Stimulated activated CD4-positive, alpha-beta T cell treated with anti-CD3 and anti-CD28 coated beads, Interleukin-4, amount 100 ng/mL, for 4 hours (primary cell): ENCODE results near the gene DPYSL3.

Source experiments
- DNase-seq, 2 experiments: peaks; one replicate each; pipeline ENCODE4 v3.0.0-alpha.2; 2020

DPYSL3 gene

DNA sequence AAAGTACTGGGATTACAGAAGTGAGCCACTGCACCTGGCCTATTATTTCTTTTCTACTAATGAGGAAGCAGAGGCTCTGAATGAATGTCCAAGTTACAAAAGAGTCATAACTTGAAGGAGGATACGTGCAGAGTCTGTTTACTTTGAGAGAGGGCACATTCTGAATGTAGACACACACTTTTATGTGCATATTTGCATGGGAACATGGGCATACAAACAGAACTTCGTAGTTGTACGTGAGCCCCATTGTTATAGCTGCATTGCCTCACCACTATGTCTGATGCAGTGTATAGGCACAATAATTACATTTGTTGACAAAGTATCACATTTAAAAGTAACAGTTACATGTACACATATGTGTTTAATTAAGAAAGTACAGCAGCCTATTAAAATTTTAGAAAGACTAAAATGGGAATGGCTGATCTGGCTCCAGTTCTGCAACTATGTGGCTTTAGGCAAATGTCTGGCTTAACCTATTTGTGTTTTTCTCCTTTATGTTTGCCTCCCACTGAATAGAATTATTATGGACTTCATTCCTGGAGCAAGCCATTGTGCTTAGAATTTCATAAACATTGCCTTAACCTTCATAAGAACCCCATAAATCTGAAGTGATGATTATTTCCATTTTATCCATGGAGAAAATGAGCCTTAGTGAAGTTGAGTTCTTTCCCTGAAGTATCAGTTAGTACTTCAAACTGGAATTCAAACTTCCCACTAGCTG is 3.0 kb upstream of the DPYSL3 start:
- no peak for DNase-seq

DNA sequence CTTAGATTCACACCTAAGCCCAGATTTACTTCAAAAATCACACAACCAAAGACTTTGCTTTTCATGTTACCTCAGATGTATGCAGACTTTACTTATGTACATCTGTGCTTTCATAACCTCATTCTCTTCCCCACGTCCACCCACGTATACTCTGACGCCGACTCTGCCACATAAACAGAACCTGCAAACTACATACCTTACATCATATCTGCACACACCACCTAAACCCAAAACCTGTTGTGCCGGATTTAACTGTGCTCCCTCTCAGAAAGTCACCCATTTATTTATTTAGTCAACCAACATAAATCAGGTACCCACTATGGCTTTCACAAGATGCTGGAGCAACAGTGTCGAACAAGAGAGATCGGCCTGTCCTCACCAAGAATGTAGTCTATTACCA is 1.0 kb upstream of the DPYSL3 start:
- DNase-seq = no peak

DNA sequence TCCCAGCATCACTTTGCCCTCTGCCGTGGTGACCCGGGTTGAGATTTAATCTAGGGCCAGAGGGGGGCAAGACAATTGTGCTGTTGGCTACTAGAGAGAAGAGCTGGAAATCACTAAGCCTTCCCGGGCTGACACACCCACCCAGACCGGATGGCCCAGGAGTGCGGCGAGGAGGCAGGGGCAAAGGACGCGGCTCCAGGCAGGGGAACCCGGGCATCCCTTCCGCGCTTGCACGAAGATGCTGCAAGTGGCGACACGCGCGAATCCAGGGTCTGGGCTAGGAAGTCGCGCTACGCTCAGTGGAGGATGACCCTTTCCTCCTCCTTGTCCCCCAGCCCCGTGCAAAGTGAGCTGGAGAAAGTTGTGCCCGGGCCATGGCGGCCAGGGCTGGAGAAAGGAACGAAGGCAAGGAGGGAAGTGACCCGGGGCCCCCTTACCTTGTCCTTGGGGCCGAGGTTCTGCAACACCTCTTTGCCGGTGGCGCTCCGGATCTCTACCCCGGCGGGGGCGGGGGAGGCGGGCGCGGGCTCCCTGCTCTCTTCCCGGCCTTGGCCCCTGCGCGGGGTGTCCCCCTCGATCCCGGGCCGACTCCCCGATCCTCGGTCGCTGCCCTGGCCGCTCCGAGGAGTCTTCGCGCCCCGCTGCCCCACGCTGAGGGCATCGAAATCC is 693 bp downstream of the DPYSL3 start:
- no peak for DNase-seq

DNA sequence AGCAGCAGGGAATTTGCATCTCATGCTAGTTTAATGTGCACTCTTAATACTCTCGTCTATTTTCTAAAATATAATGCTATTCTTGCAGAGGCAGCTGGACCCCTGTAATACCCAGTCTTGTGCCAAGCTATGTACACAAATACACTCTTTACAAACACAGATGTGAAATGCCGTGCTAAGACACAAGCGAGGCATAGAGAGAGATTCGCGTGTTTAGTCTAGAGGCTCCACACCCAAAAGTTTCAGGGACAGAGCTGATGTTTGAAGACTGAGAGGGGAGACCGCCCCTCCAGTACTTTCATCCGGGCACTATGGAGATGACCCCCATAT is 1.2 kb downstream of the DPYSL3 start:
- no peak for DNase-seq

DNA sequence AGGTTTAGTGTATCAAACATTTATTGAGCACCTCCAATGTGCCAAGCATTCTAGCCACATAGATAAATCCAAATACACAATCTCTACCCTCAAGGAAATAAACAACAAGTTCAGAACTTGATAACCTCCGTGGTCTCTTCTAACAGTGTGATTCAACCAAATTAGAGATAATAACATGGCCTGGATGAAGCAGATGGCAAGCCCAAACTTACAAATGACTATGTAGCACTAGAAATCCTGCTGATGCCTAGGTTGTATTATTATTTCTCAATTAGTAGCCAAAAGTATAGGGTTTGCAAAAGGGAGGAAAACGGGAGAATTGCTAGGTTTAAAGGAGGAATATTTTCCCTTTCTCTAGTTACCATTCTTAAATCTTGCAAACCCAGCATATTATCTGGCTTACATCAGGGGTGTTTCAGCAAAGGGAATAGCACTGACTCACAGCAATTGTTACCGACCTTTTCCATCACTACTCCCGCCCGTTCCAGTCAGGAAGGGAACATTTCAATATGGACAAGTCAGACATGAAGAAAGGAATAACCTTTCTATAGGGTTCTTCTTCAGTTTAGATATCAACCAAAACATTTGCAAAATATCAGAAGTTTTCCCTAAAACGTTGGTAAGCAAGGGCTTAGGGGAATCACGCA is 2.3 kb downstream of the DPYSL3 start:
- no peak for DNase-seq

DNA sequence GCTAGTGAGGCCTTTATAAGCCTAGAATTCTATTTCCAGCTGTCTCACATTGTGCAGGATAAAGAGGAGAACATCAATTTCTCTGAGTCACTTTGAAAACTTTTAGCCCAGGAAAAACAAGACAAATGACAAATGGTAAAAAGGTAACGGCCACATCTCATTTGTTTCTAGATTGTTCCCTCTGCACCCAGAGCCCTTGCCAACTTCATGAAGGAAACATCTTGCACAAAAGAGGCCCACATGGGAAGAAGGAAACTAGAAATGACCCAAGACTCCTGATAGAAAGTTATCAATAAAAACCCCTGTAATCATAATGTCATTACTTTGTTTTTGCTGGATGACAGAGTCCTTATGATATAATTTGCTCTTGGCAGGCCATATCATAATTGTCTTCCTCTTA is 5.3 kb downstream of the DPYSL3 start:
- DNase-seq = no peak

DNA sequence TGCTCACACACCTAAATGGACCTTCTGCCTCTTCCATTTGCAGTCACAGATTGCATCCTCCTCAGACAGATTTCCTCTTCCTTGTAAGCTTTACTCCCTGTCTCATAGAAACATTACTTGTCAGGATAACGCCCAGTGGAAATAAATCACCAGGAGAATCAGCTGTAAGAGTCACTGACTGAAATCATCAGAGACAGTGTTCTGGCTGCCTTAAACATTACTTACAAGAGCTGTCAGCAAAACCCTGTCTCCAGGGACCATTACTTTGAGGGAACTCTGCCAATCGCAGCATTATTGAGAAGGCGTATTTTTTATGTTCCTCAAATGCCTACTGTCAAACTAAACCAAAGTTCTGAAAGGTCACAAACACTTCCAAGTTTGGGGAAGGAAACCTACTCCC is 5.9 kb downstream of the DPYSL3 start:
- no peak for DNase-seq

DNA sequence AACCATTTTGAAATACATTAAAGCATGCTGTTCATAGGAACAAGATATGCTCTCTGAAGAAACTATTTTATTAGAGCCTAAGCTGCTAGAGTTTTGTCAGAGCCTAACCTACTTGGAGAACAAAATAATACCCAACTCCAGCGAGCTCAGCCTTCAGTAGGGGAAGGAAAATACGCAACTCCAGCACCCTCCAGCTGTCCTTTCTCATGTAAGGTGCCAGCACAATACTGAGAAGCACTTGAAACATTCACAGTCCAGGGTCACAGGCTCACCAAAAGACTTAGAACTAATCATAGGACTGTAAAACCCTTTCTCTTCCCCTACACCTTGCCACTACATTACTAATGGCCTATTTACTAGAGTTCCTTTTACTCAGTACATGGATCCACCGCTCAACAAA is 18.9 kb downstream of the DPYSL3 start:
- DNase-seq = no peak

DNA sequence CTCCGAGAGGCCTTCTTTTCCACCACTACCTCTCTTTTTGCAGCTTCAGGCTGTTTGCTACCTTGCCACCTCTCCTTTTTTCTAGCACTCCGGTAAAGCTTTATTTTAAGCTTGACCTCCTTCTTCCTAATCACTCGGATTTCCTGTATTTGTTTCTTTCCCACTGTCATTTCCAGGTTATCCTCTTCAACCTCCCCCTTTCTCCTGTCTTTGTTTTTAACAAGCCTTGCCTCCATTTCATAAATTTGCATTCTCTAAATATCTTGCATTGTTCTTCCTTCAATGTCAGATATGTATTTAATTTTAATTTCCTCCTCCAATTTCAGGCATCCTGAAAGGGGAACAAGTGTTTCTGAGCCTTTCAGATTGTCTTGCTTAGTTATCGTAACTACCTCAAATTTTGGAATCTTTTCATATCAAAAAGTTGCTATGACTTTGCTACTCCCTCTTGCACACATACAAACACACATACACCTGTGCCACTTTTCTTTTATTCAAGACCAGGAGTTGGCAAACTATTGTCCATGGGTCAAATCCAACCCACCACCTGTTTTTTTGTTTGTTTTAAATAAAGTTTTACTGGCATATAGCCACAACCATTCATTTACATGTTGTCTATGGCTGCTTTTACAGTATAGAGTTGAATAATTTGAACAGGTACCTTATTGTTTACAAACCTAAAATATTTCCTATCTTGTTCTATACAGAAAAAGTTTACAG is 22.7 kb downstream of the DPYSL3 start:
- DNase-seq = no peak

DNA sequence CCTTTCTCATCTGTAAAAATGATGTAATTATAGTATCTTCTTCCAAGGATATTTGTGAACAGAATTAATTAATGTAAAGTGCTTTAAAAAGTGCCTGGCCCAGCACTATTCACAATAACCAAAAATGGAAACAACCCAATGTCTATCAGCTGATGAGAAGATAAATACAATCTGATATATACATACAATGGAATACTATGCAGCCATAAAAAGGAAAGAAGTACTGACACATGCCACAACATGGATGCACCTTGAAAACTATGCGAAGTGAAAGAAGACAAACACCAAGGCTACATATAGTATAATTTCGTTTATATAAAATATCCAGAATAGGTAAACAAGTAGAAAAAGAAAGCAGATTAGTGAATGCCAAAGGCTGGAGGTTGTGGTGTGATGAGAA is 24.1 kb downstream of the DPYSL3 start:
- DNase-seq = no peak

DNA sequence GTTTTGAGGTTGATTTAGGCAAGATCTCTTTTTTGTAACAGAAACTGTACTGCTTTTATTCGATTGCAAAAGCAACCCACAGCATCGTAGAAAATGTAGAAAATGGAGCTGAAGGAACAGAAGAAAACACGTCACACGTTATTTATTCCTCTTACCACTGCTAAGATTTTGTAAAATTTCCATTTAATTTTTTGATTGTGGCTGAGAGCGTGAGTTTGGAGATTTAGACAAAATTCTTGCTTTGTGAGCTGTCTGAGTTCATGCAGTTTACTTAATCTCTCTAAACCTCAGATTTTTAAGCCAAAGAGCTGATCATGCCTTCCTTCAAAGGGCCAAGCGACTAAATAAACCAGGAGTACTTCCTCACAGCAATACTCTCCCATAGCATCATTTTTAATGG is 24.8 kb downstream of the DPYSL3 start:
- DNase-seq = no peak

DNA sequence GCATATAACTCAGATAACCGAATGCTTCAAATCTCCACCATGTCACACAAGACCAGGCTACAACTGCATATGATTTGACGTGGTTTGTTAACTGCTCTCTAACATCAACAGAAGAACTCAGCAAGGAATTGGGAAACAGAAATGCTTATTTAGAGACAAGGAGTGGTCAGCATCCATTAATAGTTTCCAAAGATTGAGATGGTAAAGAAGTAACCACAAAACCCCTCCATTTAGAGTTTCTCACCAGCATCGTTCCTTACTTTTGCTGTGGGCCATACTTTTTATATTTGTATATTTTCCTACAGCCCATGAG is 25.2 kb downstream of the DPYSL3 start:
- DNase-seq = no peak

DNA sequence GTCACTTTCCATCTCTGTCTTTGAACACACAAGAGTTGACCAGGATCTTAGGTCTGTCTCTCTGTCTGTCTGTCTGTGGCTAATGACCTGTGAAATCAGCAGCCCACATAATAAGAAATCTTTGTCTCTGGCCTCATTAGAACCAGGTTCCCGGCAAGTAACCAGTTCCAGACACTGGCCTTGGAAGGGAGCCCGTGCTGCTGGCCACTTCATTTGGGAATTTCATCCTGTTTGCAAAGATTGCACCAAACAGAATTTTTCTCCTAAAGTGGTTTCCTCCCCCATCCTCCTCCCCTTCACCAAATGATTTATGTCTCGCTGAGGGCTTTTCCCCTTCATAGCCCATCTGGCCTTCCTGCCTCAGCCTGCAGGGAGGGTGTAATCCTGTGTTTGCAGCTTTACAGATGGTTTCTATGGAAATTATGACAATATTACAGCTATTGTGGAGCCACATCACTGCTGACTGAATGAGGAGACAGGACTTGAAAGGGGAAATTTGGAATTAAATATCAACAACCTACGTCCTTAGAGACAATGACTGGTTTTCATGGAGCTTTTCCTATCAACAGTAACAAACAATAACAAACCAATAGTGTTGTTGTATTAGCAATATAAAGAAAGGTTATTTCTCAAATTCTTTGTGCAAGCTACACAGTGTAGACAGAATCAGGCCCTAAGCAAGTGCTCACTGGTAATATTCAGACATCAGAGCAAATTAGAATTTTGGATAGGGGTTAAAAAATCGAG is 25.7 kb downstream of the DPYSL3 start:
- DNase-seq = no peak

DNA sequence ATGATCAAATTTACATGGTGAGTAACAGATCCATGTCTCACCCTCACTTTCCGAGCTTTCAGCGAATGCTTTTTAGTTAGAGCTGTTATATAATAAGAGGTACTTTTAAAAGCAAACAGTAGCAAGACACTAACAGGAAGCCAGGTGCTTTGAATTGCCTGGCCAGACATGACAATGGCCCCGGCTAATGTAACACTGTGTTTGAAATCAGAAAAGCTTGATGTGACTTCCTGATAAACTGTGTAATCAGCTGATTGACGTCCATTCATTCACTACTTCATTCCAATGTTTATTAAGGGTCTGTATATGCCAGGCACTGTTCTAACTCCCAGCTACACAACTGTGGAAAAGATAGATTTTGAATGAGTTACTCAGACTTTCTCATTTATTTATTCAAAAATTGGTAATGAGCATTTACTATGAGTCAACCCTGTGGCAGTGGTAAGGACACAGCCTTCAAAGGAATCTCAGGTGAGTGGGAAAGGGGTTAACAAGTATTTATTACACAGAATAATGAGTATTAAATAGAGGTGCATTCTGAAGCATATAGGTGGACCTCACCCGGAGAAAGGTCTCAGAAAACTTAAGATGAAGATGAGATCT is 26.6 kb downstream of the DPYSL3 start:
- DNase-seq = no peak

DNA sequence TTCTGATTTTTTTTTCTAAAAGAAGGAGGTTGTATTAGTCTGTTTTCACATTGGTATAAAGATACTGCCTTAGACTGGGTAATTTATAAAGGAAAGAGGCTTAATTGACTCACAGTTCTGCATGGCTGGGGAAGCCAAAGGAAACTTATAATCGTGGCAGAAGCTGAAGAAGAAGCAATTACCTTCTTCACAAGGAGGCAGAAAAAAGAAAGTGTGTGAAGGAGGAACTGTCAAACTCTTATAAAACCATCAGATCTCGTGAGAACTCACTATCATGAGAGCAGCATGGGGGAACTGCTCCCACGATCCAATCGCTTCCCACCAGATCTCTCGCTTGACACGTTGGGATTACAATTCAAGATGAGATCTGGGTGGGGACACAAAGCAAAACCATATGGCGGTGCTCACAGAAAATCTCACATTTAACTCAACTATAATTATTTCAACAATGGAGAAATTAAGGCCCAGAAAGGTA is 27.1 kb downstream of the DPYSL3 start:
- no peak for DNase-seq

DNA sequence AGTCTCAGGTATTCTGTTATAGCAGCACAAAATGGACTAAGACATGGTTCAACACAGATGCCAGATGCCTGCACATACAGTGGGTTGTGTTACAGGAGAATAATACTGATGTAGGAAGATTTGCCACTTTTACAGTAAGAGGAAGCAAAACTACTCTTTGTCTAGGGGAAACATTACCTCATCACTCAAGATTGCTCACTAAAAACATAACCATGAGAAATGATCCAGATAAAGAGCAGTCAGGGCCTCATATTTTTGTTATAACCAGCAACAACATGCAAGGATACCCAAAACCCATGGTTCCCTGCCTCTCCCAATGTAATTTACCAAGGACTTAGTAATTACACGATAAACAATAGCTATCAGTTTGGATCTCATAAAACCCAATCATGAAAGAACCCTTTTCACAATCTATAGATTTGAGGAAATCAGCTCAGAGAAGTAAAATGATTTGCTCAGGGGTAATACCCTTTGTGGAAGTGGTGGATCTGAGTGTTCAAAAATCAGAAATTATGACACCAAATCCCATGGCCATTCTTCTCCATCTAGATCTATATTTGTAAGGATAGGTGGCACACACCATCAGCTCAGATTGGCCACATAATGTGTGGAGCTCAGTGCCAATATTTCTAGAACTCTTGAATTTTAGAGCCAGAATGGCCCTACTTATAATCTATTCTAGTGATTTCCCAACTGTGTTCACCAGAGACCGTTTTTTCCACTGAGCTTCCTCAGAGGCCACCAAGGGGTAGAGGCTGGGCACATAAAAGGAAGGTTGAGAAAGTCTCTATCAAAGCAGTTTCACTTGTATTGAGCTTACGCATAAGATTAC is 27.8 kb downstream of the DPYSL3 start:
- no peak for DNase-seq

DNA sequence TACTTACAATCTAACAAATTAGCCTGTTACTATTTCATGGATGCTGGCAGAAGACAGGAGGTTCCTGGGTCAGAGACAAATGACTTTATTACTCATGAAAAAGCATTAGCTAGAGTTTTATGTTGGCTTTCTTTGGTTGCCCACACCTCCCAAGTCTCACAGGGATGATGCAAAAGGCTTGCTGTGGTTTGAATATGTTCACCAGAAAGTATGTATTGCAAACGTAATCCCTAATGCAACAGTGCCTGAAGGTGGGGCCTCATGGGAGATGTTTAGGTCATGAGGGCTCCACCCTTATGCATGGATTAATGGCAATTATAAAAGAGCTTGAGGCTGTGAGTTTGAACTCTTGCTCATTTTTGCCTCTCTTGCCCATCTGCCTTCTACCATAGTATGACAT is 28.5 kb downstream of the DPYSL3 start:
- DNase-seq = no peak

DNA sequence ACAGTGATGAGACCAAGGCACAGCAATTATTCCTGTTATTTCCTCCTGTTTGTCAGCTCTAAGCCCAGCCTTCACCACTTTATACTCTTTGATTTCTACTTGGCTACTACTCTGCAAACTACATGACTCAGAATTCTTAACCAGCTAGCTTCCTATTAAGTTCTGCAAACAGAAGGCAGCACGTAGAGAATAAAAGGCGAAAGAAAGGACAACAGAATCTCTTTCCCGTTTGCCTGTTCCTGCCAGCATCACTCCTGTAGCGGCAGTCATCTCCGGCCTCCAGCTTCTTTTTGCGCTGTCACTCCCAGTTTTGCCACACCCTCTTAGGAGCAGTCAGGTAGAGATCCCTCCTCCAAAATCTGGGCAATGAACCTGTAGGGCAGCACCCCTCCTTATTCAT is 29.9 kb downstream of the DPYSL3 start:
- no peak for DNase-seq

DNA sequence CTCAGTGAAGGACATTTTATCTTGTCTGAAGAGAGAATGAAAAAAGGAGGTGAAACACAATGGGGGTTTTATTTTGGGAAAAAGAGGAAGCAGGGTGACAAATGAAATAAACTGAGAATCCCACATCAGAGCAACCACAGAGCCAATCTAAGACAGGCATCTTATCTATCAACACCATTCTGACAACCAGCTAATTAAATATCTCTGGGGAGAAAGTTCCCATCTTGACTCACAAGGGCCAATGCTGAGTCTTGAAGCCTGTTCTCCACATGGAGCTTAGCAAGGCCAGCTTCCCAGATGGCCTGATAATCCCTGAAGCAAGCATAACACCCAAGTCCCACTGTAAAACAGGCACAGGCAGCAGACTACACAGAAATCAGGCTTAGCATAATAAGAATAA is 30.4 kb downstream of the DPYSL3 start:
- DNase-seq = no peak

DNA sequence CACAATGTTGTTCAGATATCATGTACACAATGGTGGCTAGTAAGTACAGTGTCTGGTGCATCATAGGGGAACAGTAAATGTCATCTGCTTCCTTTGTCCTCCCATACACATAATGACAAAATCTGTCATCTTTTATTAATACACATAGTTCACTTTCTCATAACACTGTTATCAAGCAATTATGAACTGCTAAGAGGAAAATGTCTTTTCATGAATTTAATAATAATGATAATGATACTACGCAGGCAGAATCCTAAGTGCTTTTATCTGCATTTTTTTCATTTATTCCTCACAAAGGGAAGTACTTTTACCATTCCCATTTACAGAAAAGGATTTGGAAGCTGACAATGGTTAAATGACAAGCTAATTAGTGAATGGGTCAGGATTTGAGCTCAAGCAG is 35.7 kb downstream of the DPYSL3 start:
- no peak for DNase-seq

DNA sequence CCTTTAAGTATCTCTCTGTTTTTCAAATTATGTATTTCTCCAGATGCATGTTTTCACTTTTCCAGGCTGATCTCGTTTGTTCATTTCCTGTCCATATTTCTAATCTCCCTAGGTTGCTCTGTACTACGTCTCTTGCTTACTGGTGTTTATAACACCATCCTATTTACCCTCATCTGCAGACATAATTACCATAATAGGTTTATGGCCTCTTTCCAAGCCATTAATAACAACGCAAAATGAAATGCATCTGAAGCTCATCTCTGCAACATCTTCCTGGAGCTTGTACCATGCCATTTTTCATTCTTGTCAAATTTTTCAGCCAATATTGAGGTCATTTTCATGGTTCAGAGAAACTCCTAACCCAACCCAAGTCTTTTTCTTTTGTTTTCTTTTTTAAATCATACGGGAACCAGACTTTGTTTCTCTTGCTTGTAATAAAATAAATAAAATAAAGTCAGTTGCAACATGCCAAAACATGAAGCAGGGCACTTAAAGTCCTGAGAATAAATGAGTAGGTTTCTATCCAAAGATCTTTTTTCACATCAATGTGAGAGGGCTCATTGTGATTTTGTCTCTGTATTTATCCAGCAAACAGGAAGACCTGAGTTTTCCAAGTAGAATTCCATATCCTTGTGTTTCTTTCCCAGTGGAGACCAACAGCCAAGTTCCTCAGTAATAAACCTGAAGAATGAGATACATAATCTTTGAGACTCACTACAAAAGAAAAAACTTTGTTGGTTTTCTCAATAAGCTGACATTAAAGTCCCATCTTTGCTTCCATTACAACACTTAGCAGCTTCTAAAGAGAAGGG is 37.0 kb downstream of the DPYSL3 start:
- DNase-seq = no peak
